Measurements from ENCODE around the gene PDZD7.

GRCh38 chr10:101063050-101063525, 32.2 kb upstream of the PDZD7 start:
- TF ChIP-seq SMC3 (conservative IDR thresholded peaks at IDR 0.05; ENCODE audit: poor library complexity), result no peak
- TF ChIP-seq CTCF (IDR thresholded peaks at IDR 0.05; ENCODE audit: poor library complexity, severe bottlenecking), result no peak
- TF ChIP-seq TAF1 (IDR thresholded peaks at IDR 0.05; ENCODE audit: low read depth), result no peak
- no peak for TF ChIP-seq REST (IDR thresholded peaks at IDR 0.05; ENCODE audit: borderline replicate concordance)
- TF ChIP-seq POLR2AphosphoS5 (IDR thresholded peaks at IDR 0.05), result no peak

Measured in neural cell (in vitro differentiated cells).